IMR-90 (cell line): ENCODE data around the gene GIMAP7.

Source experiments
- CEBPB ChIP-seq: IDR thresholded peaks from 2 replicates; pipeline ENCODE4 v1.6.1; 2012; ENCODE audit warnings: low read depth, low read length, improper control_type of control experiment
- CTCF ChIP-seq: conservative IDR thresholded peaks from 2 replicates; pipeline ENCODE4 v1.5.1; 2012; ENCODE audit warnings: mild to moderate bottlenecking, low read depth, low read length, improper control_type of control experiment
- MAFK ChIP-seq: IDR thresholded peaks from 2 replicates; pipeline ENCODE4 v1.6.1; 2012; ENCODE audit warnings: low read depth, low read length, improper control_type of control experiment
- MAZ ChIP-seq: IDR thresholded peaks from 2 replicates; pipeline ENCODE4 v1.6.1; 2012; ENCODE audit warnings: low read depth, mild to moderate bottlenecking, low read length, improper control_type of control experiment, moderate library complexity, borderline replicate concordance
- MXI1 ChIP-seq: IDR thresholded peaks from 2 replicates; pipeline ENCODE4 v1.6.1; 2012; ENCODE audit warnings: low read depth, mild to moderate bottlenecking, low read length, moderate library complexity, borderline replicate concordance
- POLR2A ChIP-seq: IDR thresholded peaks from 2 replicates; pipeline ENCODE4 v1.6.1; 2012; ENCODE audit warnings: mild to moderate bottlenecking, low read depth, low read length
- RCOR1 ChIP-seq: IDR thresholded peaks from 2 replicates; pipeline ENCODE4 v1.6.1; 2012; ENCODE audit warnings: mild to moderate bottlenecking, low read length, improper control_type of control experiment; ENCODE audit not compliant: insufficient replicate concordance
- RFX5 ChIP-seq: IDR thresholded peaks from 2 replicates; pipeline ENCODE4 v1.8.0; 2012; ENCODE audit warnings: low read depth, mild to moderate bottlenecking, low read length, moderate library complexity

GRCh38 chr7:150567169-150567568 is 52.5 kb downstream of the GIMAP7 start, which contains the start of gene GIMAP4:
- no peak for TF ChIP-seq CTCF
- no peak for TF ChIP-seq POLR2A
- TF ChIP-seq MAFK = no peak
- TF ChIP-seq RCOR1 = no peak
- no peak for TF ChIP-seq MAZ
- TF ChIP-seq MXI1 = no peak
- TF ChIP-seq RFX5 = no peak
- no peak for TF ChIP-seq CEBPB
